ENCODE measurements around the gene NUAK1.

DNA sequence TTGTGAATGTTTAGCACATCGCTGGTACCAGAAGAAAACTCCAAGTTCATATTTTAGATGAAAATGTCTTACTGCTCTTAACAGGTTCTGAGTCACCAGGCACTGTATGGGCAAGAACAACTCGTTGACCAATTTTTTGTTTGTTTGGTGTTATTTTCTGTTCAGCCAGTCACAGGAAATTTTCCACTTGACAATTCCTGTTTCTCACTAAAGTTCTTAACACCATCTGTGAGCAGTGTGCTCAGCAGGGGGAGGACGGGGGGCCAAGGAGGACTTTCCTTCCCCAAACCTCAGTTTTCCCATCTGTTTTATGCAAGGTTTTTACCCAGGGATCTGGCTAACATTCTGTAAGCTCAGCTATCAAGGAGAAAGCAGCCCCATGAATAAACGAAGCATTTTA is 3.0 kb downstream of the NUAK1 start:
- TF ChIP-seq, protein P1, sequence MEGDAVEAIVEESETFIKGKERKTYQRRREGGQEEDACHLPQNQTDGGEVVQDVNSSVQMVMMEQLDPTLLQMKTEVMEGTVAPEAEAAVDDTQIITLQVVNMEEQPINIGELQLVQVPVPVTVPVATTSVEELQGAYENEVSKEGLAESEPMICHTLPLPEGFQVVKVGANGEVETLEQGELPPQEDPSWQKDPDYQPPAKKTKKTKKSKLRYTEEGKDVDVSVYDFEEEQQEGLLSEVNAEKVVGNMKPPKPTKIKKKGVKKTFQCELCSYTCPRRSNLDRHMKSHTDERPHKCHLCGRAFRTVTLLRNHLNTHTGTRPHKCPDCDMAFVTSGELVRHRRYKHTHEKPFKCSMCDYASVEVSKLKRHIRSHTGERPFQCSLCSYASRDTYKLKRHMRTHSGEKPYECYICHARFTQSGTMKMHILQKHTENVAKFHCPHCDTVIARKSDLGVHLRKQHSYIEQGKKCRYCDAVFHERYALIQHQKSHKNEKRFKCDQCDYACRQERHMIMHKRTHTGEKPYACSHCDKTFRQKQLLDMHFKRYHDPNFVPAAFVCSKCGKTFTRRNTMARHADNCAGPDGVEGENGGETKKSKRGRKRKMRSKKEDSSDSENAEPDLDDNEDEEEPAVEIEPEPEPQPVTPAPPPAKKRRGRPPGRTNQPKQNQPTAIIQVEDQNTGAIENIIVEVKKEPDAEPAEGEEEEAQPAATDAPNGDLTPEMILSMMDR (conservative IDR thresholded peaks at IDR 0.05 in 1 of 2, IDR thresholded peaks at IDR 0.05 in 1 of 2; ENCODE audit: low read depth in 1 of 2, low read length in 2 of 2), result no peak
- TF ChIP-seq EZH2 (IDR thresholded peaks at IDR 0.05; ENCODE audit: low read length, missing control alignments), result no peak
